HepG2 (cell line): ENCODE results near the gene HSP90AA1. TPM values are rescaled to one million over a fixed set of nuclear protein-coding genes. Genes with fewer than 3 reads are reported as not detected.

Experiments
- CTCF ChIP-seq: sonication (generic); formaldehyde crosslinking; IDR thresholded peaks from 2 replicates; pipeline ENCODE4 v1.5.0; 2020; ENCODE audit warnings: mild to moderate bottlenecking, missing genetic modification reagents, moderate library complexity
- ETV5 ChIP-seq: IDR thresholded peaks from 2 replicates; pipeline ENCODE4 v1.6.1; 2018; ENCODE audit warnings: missing biosample characterization, missing genetic modification reagents, inconsistent platforms, borderline replicate concordance
- HOXA5 ChIP-seq: sonication (generic); formaldehyde crosslinking; IDR thresholded peaks from 2 replicates; pipeline ENCODE4 v1.4.0; 2020; ENCODE audit warnings: missing genetic modification reagents
- IRF2 ChIP-seq: IDR thresholded peaks from 2 replicates; pipeline ENCODE4 v1.6.1; 2018; ENCODE audit warnings: missing genetic modification reagents, missing compliant biosample characterization
- MAFK ChIP-seq, 2 experiments: IDR thresholded peaks in 1 of 2; conservative IDR thresholded peaks in 1 of 2; 2 replicates each; pipeline ENCODE4 v1.6.1; 2011; ENCODE audit warnings: improper control_type of control experiment in 2 of 2, low read length in 2 of 2
- POLR2AphosphoS2 ChIP-seq: IDR thresholded peaks from 2 replicates; pipeline ENCODE4 v1.6.1; 2011; ENCODE audit warnings: low read depth, low read length, improper control_type of control experiment
- RAD21 ChIP-seq: fragments of 450-650 bp; formaldehyde crosslinking; IDR thresholded peaks from 2 replicates; pipeline ENCODE4 v1.5.0; 2020; ENCODE audit warnings: mild to moderate bottlenecking
- SMARCC2 ChIP-seq: fragments of 450-650 bp; IDR thresholded peaks from 2 replicates; pipeline ENCODE4 v1.6.1; 2017; ENCODE audit warnings: antibody characterized with exemption, mild to moderate bottlenecking
- SMC3 ChIP-seq: IDR thresholded peaks from 2 replicates; pipeline ENCODE4 v1.6.1; 2011; ENCODE audit warnings: low read length, improper control_type of control experiment
- TCF7 ChIP-seq: sonication (generic); IDR thresholded peaks from 2 replicates; pipeline ENCODE4 v1.6.1; 2016; ENCODE audit warnings: antibody characterized with exemption, low read depth
- ZFP36L1 ChIP-seq: sonication (generic); formaldehyde crosslinking; IDR thresholded peaks from 2 replicates; pipeline ENCODE4 v1.8.0; 2022; ENCODE audit warnings: mild to moderate bottlenecking, missing genetic modification reagents, moderate library complexity
- ZGPAT ChIP-seq: IDR thresholded peaks from 2 replicates; pipeline ENCODE4 v1.6.1; 2016; ENCODE audit warnings: mild to moderate bottlenecking
- ZNF263 ChIP-seq: sonication (generic); formaldehyde crosslinking; IDR thresholded peaks from 2 replicates; pipeline ENCODE4 v1.4.0; 2020; ENCODE audit warnings: missing genetic modification reagents
- ZNF333 ChIP-seq: sonication (generic); formaldehyde crosslinking; IDR thresholded peaks from 2 replicates; pipeline ENCODE4 v1.4.0; 2020; ENCODE audit warnings: mild to moderate bottlenecking, missing genetic modification reagents, borderline replicate concordance
- ZNF546 ChIP-seq: sonication (generic); formaldehyde crosslinking; conservative IDR thresholded peaks from 2 replicates; pipeline ENCODE4 v1.8.1; 2023; ENCODE audit warnings: mild to moderate bottlenecking, missing genetic modification reagents
- ZNF564 ChIP-seq: sonication (generic); formaldehyde crosslinking; IDR thresholded peaks from 2 replicates; pipeline ENCODE4 v1.8.1; 2023; ENCODE audit warnings: mild to moderate bottlenecking, missing genetic modification reagents
- ZNF576 ChIP-seq: sonication (generic); formaldehyde crosslinking; IDR thresholded peaks from 2 replicates; pipeline ENCODE4 v1.4.0; 2020; ENCODE audit warnings: mild to moderate bottlenecking, missing genetic modification reagents
- ZSCAN25 ChIP-seq: sonication (generic); formaldehyde crosslinking; IDR thresholded peaks from 2 replicates; pipeline ENCODE4 v1.8.0; 2022; ENCODE audit warnings: mild to moderate bottlenecking, missing genetic modification reagents
- polyA plus RNA-seq, 8 experiments: library from polyadenylated mRNA; depleted of rRNA in 3 of 8; stranded (reverse) in 7 of 8; unstranded in 1 of 8; fragments of >200 nt; fragmentation: Illumina TruSeq in 4 of 8; extraction: Trizol in 4 of 8; gene quantifications; 2 replicates each; pipeline versions ENCODE4 v1.2.1 to v1.2.3, GENCODE V29; 2011 to 2016; ENCODE audit warnings: low read depth in 4 of 8, missing spikeins in 1 of 8, mixed read lengths in 1 of 8; ENCODE audit not compliant: insufficient read depth in 1 of 8
- total RNA-seq, 5 experiments: library from RNA; depleted of rRNA; stranded (reverse); fragments of >200 nt; fragmentation: Illumina TruSeq; extraction: Trizol; gene quantifications; 2 replicates each; pipeline ENCODE4 v1.2.3, GENCODE V29; 2016; ENCODE audit warnings: low read depth in 1 of 5

HSP90AA1 gene
- total and polyA plus RNA-seq, 2 of the 13 experiments (the other 11 are each of a cell fraction or from before 2014, with no cell fraction given) = 262 to 636 TPM

GRCh38 chr14:102096569-102097188, 9.8 kb upstream of the HSP90AA1 start (continued):
- TF ChIP-seq CTCF (CRISPR knock-in tag) = peak; percentile 88
- peak; percentile 22; the same call in 1 of the 2 replicates for TF ChIP-seq ZGPAT (CRISPR knock-in tag)
- TF ChIP-seq POLR2AphosphoS2 = no peak
- 0 out of 2 replicates have a peak, but pooled peaks have one; percentile 26 for TF ChIP-seq ZSCAN25
- TF ChIP-seq ZNF576 (CRISPR knock-in tag) = no peak
- peak; percentile 83 for TF ChIP-seq SMC3
- no peak for TF ChIP-seq MAFK (conservative IDR thresholded peaks at IDR 0.05 in 1 of 2, IDR thresholded peaks at IDR 0.05 in 1 of 2; ENCODE audit: low read length in 2 of 2)
- peak; percentile 46 for TF ChIP-seq TCF7
- no peak for TF ChIP-seq ETV5 (CRISPR knock-in tag)
- no peak for TF ChIP-seq SMARCC2
- no peak for TF ChIP-seq ZNF564 (CRISPR knock-in tag)
- TF ChIP-seq ZNF546 = no peak
- TF ChIP-seq IRF2 (CRISPR knock-in tag) = no peak
- no peak for TF ChIP-seq ZFP36L1 (CRISPR knock-in tag)
- no peak for TF ChIP-seq ZNF333 (CRISPR knock-in tag)
- TF ChIP-seq ZNF263 (CRISPR knock-in tag) = no peak
- TF ChIP-seq RAD21 (CRISPR knock-in tag) = peak; percentile 75
- TF ChIP-seq HOXA5 (CRISPR knock-in tag) = 0 out of 2 replicates have a peak, but pooled peaks have one; percentile 43
